ENCODE results near the gene ZCCHC2. TPM values are rescaled to one million over a fixed set of nuclear protein-coding genes. Genes with fewer than 3 reads are reported as not detected.
A peak's percentile ranks its signal among the peaks of the same experiment; 100 is the strongest.

The ZCCHC2 gene
- total RNA-seq, 2 experiments from 2014 or later: 45.5 to 46.4 TPM

DNA sequence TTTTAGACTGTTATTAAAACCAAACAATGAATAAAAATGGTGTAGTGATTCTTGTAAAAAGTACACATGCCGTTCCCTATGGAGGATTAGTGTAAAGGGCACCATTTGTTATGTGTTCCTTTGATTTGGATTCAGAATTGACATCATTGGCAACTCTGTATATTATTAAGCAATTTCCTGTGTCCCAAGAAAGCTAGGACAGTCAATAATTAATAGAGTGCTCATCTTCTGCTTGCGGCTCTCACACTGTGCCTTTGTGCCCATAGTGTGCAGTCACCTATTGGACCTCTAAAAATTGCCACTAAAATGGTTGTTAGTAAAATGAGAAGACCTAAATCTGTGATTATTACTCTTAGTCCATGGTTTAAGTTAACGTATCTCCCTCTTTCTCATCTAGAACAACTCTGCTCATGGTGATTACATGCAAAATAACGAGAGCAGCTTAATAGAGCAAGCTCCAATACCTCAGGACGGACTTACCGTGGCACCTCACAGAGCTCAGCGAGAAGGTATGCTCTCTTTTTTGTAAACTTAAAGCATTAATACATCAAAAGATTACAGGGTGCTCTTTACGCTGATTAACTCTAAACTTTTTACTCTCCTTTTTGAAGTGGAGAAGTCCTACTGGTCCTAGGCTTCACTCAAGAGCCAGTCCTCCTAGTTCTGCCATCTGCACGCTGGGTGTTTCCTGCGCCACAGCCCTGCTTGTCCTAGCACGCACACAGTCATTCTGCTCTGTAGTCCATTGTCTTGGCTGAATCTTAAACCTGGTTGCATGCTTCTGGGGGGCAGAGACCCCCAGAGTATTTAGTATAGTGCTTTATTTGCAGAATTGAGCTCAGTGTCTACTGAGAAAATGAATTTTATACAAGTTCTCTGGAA lies 16.7 kb downstream of the ZCCHC2 start:
- ChIA-PET CTCF (no interaction called here), POLR2A (no interaction called here)
- Mint-ChIP-seq H3K27ac (no peak overlapping the region), H3K4me1 (ENCODE audit: low read depth) (peaks cover 27% of the 10 kb centered on the region), H3K36me3 (ENCODE audit: low read depth) (peaks cover 50% of the 10 kb centered on the region), H3K9me3 (ENCODE audit: insufficient read depth) (no peaks in the 10 kb centered on the region), H3K27me3 (ENCODE audit: low read depth) (no peaks in the 10 kb centered on the region), H3K4me3 (no peak overlapping the region)
- DNase-seq: no peak
- no peak for ATAC-seq

- CTCF ChIA-PET: no interaction called here
- POLR2A ChIA-PET: no interaction called here
Measured at GRCh38 chr18:62543021-62543420, 20.2 kb downstream of the ZCCHC2 start.

GRCh38 chr18:62545098-62545497 lies 22.3 kb downstream of the ZCCHC2 start:
- Mint-ChIP-seq H3K27me3 (ENCODE audit: low read depth) (no peaks in the 10 kb centered on the region), H3K4me3 (no peak overlapping the region), H3K27ac (peak overlapping the region; percentile 43), H3K9me3 (ENCODE audit: insufficient read depth) (no peaks in the 10 kb centered on the region), H3K36me3 (ENCODE audit: low read depth) (peaks cover 64% of the 10 kb centered on the region), H3K4me1 (ENCODE audit: low read depth) (no peaks in the 10 kb centered on the region)
- DNase-seq (no peak), ATAC-seq (no peak)
- POLR2A ChIA-PET: no interaction called here
- CTCF ChIA-PET: no interaction called here

More at GRCh38 chr18:62543021-62543420, 20.2 kb downstream of the ZCCHC2 start:
- no peak for ATAC-seq
- Mint-ChIP-seq H3K9me3 (ENCODE audit: insufficient read depth) (no peaks in the 10 kb centered on the region), H3K36me3 (ENCODE audit: low read depth) (peaks cover 64% of the 10 kb centered on the region), H3K27me3 (ENCODE audit: low read depth) (no peaks in the 10 kb centered on the region), H3K4me1 (ENCODE audit: low read depth) (no peaks in the 10 kb centered on the region), H3K4me3 (no peak overlapping the region), H3K27ac (no peak overlapping the region)
- no peak for DNase-seq

- H3K27me3 Mint-ChIP-seq (ENCODE audit: low read depth): no peaks in the 10 kb centered on the region
- ATAC-seq (no peak), DNase-seq (no peak)
- H3K27ac Mint-ChIP-seq: no peak overlapping the region
- H3K4me3 Mint-ChIP-seq: no peak overlapping the region
- CTCF ChIA-PET: interaction anchor here (1.5 kb wide), 1 partner anchor 124 kb away, joined by 3 read pairs; no protein-coding TSS in a partner anchor
- H3K4me1 Mint-ChIP-seq (ENCODE audit: low read depth): peaks cover 9% of the 10 kb centered on the region
- peaks cover 72% of the 10 kb centered on the region for H3K36me3 Mint-ChIP-seq (ENCODE audit: low read depth)
- H3K9me3 Mint-ChIP-seq (ENCODE audit: insufficient read depth): no peaks in the 10 kb centered on the region
- POLR2A ChIA-PET: no interaction called here
Measured at GRCh38 chr18:62549755-62550154, 26.9 kb downstream of the ZCCHC2 start.

DNA sequence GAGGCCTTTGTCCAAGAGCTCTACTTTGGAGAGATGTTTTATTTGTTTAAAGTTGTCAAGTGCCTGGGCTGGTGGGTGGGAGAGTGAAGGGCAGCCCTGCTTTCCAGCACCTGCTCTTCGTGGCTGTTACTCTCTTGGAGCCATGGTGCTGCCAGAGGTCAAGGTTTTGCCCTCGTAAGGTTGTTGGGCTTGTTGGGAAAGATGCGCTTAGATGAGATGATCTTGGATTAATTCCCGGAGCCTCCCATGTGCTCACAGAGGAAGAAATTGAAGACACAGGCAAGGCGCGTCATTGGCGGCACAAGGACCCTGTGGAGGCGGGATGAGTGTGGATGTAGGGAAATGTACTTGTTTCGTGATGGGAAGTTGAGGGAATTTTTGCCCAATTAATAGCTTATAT lies 27.9 kb downstream of the ZCCHC2 start:
- Mint-ChIP-seq H3K27me3 (ENCODE audit: low read depth) (no peaks in the 10 kb centered on the region), H3K36me3 (ENCODE audit: low read depth) (peaks cover 67% of the 10 kb centered on the region), H3K27ac (no peak overlapping the region), H3K9me3 (ENCODE audit: insufficient read depth) (no peaks in the 10 kb centered on the region), H3K4me1 (ENCODE audit: low read depth) (peaks cover 9% of the 10 kb centered on the region), H3K4me3 (no peak overlapping the region)
- ATAC-seq (no peak), DNase-seq (no peak)
- ChIA-PET POLR2A (no interaction called here), CTCF (interaction anchor here (0.9 to 1.5 kb wide), 2 partner anchors 125 to 133 kb away, joined by 3 read pairs; no protein-coding TSS in a partner anchor)

DNA sequence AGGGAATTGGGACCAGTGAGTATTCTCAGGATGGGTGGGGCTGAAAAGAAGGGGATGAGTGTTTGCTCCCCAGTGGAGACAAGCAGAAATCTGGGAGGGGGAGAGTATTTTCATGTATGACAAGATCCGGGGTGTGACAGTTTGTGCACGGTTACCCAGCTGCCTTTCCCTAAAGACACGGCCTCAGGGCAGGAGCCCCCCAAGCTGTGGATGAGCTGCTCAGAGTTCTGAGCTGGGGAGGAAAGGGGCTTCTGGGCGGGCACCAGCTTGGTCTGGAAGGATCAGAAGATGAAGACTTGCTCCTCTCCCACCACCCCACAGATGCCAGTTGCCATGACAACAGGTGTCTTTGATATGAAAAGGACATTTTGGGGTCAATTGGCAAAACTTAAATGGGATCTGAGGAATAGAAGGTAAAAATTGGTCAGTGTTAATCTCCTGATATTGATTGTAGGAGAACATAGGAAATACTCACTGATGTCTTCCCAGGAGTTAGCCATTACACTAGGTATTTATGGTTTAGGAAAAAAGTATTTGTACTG lies 29.2 kb downstream of the ZCCHC2 start:
- Mint-ChIP-seq H3K27ac (no peak overlapping the region), H3K4me3 (no peak overlapping the region), H3K36me3 (ENCODE audit: low read depth) (peaks cover 66% of the 10 kb centered on the region), H3K9me3 (ENCODE audit: insufficient read depth) (no peaks in the 10 kb centered on the region), H3K27me3 (ENCODE audit: low read depth) (no peaks in the 10 kb centered on the region), H3K4me1 (ENCODE audit: low read depth) (peaks cover 9% of the 10 kb centered on the region)
- DNase-seq: no peak
- CTCF ChIA-PET: interaction anchor here (0.9 to 2.2 kb wide), 3 partner anchors 32 to 219 kb away, joined by 3 to 10 read pairs (median 7); no protein-coding TSS in a partner anchor
- POLR2A ChIA-PET: no interaction called here
- ATAC-seq: no peak

DNA sequence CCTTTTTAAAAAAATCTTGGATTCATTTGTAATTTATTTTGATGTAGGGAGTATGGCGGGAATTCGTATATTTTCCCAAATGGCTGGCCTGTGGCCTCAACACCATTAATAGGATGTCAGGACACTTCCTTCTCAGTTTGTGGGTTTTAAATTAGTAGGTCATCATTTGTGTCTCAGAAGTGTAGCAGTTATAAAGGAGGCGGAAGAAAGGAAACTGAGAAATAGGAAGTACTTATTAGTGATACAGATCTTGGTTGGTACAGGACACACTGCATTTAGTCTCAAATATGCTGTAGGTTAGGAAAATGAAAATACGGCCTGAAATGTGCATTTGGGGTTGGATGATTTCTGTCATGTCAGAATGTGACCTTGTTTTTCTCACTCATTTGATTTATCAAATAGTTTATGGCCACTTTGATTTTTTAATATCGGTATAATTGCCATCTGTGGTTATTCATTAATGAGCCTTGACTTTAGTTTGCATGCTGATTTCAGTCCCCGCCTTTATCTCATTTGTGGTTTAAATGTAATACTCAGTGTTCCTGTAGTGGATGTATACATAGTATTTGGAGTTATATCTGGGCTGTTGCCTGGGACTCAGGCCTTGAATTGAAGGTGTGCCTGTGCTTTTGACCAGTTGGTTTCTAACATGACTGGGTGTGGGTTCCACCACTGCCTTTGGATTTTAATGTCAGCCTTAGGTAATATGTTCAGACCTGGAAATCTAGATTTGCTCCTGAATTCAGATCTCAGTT lies 31.4 kb downstream of the ZCCHC2 start:
- peaks cover 9% of the 10 kb centered on the region for H3K4me1 Mint-ChIP-seq (ENCODE audit: low read depth)
- ATAC-seq (no peak), DNase-seq (no peak)
- H3K27me3 Mint-ChIP-seq (ENCODE audit: low read depth): no peaks in the 10 kb centered on the region
- ChIA-PET CTCF (no interaction called here), POLR2A (no interaction called here)
- no peak overlapping the region for H3K4me3 Mint-ChIP-seq
- H3K9me3 Mint-ChIP-seq (ENCODE audit: insufficient read depth): no peaks in the 10 kb centered on the region
- peak overlapping the region; percentile 35 for H3K27ac Mint-ChIP-seq
- peaks cover 77% of the 10 kb centered on the region for H3K36me3 Mint-ChIP-seq (ENCODE audit: low read depth)

GRCh38 chr18:62555135-62555534 lies 32.3 kb downstream of the ZCCHC2 start:
- DNase-seq (no peak), ATAC-seq (no peak)
- no peaks in the 10 kb centered on the region for H3K27me3 Mint-ChIP-seq (ENCODE audit: low read depth)
- POLR2A ChIA-PET: no interaction called here
- H3K4me1 Mint-ChIP-seq (ENCODE audit: low read depth): peaks cover 9% of the 10 kb centered on the region
- H3K36me3 Mint-ChIP-seq (ENCODE audit: low read depth): peaks cover 77% of the 10 kb centered on the region
- no peak overlapping the region for H3K27ac Mint-ChIP-seq
- no peaks in the 10 kb centered on the region for H3K9me3 Mint-ChIP-seq (ENCODE audit: insufficient read depth)
- H3K4me3 Mint-ChIP-seq: no peak overlapping the region
- CTCF ChIA-PET: no interaction called here

- H3K9me3 Mint-ChIP-seq (ENCODE audit: insufficient read depth): no peaks in the 10 kb centered on the region
- ChIA-PET POLR2A (no interaction called here), CTCF (interaction anchor here (0.7 to 1.6 kb wide), 3 partner anchors 28 to 232 kb away, joined by 3 read pairs; no protein-coding TSS in a partner anchor)
- H3K4me1 Mint-ChIP-seq (ENCODE audit: low read depth): peaks cover 9% of the 10 kb centered on the region
- DNase-seq (no peak), ATAC-seq (no peak)
- no peaks in the 10 kb centered on the region for H3K27me3 Mint-ChIP-seq (ENCODE audit: low read depth)
- H3K27ac Mint-ChIP-seq: no peak overlapping the region
- H3K36me3 Mint-ChIP-seq (ENCODE audit: low read depth): peaks cover 76% of the 10 kb centered on the region
- no peak overlapping the region for H3K4me3 Mint-ChIP-seq
Measured at GRCh38 chr18:62556397-62556796, 33.6 kb downstream of the ZCCHC2 start.

DNA sequence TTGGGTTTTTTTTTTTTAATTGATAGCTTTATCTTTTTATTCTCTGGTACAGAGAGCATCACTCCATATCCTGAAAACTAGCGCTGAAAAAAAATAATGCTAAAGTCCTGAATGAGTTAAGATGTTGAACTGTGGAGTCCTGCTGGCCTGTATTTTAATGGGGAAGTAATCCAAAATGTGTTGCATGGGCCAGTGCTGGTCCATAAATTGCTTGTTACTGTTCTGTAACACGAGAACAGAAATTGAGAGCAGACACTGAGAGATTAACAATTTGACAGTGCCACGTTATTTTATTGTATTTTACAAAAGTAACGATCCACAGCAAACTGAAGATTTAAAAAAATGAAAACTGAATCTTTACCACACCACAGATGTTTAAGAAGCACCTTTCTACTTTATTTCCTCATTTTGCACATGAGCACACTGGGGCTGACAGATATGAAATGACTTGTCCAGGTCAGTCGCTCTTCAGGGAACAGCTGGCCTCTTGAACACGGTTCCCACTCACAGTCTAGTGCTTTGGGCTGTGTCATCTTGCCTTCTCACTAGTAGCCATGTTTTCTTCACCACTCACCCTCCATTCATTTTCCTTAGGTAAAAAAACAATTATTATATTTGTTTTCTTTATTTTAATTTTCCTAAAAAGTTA lies 35.3 kb downstream of the ZCCHC2 start:
- Mint-ChIP-seq H3K27ac (no peak overlapping the region), H3K36me3 (ENCODE audit: low read depth) (peaks cover 77% of the 10 kb centered on the region), H3K27me3 (ENCODE audit: low read depth) (no peaks in the 10 kb centered on the region), H3K9me3 (ENCODE audit: insufficient read depth) (no peaks in the 10 kb centered on the region), H3K4me1 (ENCODE audit: low read depth) (peaks cover 9% of the 10 kb centered on the region), H3K4me3 (no peak overlapping the region)
- ChIA-PET CTCF (interaction anchor here (1.7 kb wide), 1 partner anchor 10 kb away, joined by 5 read pairs; no protein-coding TSS in a partner anchor), POLR2A (no interaction called here)
- DNase-seq: no peak
- no peak for ATAC-seq

DNA sequence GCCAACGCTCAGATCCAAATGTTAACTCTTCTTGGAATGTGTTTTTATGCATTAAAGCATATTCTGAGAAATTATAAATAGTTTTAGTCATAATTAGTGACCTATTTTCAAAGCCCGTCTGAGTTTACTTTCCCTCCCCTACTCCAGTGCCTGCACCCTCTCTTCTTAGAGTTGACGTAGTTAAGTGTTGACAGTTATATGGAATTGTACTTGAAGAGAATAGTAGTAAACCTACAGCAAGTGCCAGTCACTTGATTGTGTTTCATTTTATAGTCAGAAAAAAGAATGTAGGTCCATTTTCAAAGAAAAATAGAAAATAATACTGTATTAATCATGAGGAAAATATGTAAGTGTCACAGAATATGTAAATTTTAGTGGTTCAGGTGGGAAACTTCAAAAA lies 41.2 kb downstream of the ZCCHC2 start:
- Mint-ChIP-seq H3K4me1 (ENCODE audit: low read depth) (no peaks in the 10 kb centered on the region), H3K4me3 (no peak overlapping the region), H3K27ac (no peak overlapping the region), H3K36me3 (ENCODE audit: low read depth) (peaks cover 74% of the 10 kb centered on the region), H3K27me3 (ENCODE audit: low read depth) (no peaks in the 10 kb centered on the region), H3K9me3 (ENCODE audit: insufficient read depth) (no peaks in the 10 kb centered on the region)
- ChIA-PET POLR2A (no interaction called here), CTCF (no interaction called here)
- ATAC-seq (no peak), DNase-seq (no peak)

All from activated CD8-positive, alpha-beta T cell treated with anti-CD3 and anti-CD28 coated beads, Interleukin-2, amount 10 ng/mL, durations not matched to agents 7 days and 5 days (primary cell).